Fibroblast of skin of right quadriceps (primary cell): ENCODE measurements around the gene DLEC1.
"Not testable (repeated sequence)": the region's sequence is repeated elsewhere in the genome, so short reads cannot be mapped to it uniquely, and the experiment has no call there.

Experiments used
- DNase-seq: peaks from one replicate; pipeline ENCODE4 v3.0.0-alpha.2; 2013

The DLEC1 gene

GRCh38 chr3:38018296-38019266 is 20.4 kb upstream of the DLEC1 start:
- DNase-seq = no peak

DNA sequence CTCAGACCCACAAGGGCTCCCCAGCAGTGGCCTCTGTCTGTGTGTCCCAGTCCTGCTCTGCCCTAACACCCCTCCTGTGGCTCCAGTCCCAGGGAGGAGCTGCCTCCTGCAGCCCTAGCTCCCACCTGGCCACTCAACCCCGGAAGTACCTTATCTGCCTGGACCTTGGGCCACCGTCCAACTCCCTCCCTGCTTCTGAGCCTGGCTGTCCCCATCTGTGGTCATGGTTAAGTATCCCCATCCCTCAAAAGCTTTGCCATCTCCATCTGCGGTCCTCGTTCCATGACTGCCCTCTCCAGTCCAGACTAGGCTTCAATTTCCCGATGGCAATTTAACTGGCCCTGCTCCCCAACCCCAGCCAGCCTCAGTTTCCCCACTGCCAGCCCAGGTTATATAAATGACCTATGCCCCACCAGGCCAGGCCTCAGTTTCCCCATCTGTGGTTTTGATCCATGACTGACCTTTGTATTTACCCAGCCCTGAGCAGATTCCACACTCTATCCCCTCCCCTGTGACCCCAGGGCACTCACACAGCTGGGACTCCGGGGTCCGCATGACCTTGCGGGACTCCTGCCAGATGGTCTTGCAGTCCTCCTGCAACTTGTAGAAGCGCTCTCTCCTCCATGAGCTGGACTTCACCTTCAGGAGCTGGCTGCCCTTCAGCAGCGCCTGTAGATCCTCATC is 19.2 kb upstream of the DLEC1 start:
- DNase-seq = no peak

DNA sequence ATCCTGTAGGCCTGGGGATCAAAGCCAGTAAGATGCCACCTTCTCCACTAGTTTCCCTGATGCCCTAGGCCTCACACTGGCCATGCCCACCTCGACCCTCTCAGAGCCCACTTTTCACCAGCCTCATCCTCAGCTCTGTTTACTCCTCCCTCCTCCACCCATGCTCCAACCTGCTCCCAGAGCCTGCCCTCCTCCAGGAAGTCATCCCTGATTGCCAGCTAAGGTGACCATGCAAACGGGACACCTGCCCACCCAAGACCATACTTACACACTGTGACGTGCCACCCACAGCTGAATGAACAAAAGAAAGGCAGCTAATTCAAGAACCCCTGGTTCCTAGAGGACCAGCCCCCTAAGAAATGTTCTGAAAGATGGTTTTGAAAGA is 18.7 kb upstream of the DLEC1 start:
- no peak for DNase-seq

DNA sequence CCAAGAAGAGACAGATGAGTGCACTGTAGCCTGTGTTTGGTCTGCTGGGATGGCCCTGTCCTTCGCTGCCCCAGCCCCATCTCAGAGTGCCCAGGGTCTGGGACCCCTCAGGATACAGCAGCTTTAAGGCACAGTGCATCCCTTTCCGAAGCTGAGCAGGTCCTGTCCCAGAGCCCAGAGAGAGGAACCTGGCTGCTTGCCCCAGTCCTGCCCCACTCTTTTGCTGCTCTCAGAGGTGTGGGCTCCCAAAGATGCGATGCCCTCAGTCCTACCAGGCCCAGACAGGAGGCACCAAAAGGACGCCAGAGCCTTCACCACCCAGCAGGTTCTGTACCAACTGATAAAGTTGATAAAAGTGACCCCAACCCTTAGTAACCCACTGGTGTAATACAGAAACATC is 17.8 kb upstream of the DLEC1 start:
- no peak for DNase-seq

DNA sequence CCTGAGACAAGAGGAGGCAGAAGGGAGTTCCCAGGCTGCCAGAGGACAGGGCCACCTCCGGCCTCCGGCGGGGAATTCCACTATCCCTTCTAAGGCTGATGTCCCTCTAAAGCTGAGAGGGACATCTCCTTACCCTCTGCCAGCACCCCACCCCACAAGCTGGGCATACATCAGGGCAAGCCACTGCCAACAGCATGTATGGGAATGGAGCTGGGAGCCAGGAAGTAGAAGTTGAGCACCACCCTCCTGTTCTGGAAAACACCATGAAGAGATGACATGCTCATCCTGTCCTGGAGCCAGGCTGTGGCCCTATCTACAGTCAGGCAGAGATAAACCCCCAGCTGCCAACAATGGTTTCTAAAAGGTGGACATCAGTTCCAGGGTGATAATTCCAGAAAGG is 16.7 kb upstream of the DLEC1 start:
- no peak for DNase-seq

GRCh38 chr3:38022896-38023709 is 15.9 kb upstream of the DLEC1 start:
- DNase-seq = no peak

- DNase-seq = no peak
These were observed 12.2 kb upstream of the DLEC1 start for GRCh38 chr3:38026856-38027255.

GRCh38 chr3:38027466-38028465 is 11.2 kb upstream of the DLEC1 start:
- DNase-seq = no peak

- no peak for DNase-seq
These were observed 10.2 kb upstream of the DLEC1 start for GRCh38 chr3:38028621-38029361.

DNA sequence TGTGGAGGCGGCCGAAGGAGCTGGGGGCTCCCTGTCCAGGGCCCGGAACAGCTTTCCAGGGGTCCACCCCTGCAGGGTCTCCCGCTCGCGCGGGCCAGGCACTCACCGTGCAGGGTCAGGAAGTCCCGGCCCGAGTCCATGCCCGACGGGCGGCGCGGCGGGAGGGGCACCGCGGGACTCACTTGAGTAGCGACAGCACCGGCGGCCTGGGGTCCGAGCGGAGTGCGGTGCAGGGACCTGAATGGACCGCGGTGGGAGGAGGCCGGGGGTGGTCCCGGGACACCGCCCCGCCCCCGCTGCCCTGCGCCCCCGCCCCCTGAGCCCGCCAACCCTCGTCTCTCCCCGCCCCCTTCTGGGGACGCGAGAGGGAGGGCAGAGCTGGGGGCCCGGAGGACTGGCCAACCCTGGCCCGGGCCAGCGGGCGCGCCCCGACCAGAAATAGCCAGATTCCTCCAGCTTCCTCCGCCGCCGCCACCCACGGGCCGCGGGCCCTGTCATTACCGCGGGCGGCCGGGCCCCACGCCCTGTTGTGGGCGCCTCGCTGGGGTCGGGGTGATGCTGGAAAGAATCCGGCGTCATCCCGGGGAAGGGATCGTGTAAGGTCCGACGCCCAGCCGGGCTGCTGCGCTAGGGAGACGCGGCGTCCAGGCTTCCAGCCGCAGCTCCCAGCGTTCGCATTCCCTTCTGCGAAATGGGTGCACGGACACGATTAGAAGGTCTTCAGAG is 9.4 kb upstream of the DLEC1 start, which contains the start of gene PLCD1:
Gene PLCD1, minus strand, starts transcription at position 243 of the 726 bp plus-strand sequence. Its CDS starts 103 bp downstream, at position 140.
- DNase-seq = peak; percentile 60

- DNase-seq = no peak
These were observed 8.6 kb upstream of the DLEC1 start for GRCh38 chr3:38030126-38031021.

GRCh38 chr3:38031022-38031994 is 7.7 kb upstream of the DLEC1 start:
- no peak for DNase-seq

- DNase-seq = no peak
These were observed 6.6 kb upstream of the DLEC1 start for GRCh38 chr3:38032328-38032865.

DNA sequence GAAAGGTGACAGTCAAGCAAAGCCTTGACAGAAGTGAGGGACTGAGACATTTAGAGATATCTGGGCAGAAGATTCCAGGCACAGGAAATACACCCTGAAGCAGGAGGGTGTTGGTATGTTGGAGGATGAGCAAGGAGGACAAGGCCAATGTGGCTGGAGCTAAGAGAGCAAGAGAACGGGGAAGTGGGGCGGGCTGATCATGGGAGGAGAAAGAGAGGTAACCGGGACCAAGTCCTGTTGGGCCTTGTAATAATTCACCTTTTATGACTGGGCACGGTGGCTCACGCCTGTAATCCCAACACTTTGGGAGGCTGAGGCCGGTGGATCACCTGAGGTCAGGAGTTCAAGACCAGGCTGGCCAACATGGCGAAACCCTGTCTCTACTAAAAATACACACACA is 5.4 kb upstream of the DLEC1 start:
- DNase-seq = not testable (repeated sequence)

GRCh38 chr3:38034335-38034734 is 4.7 kb upstream of the DLEC1 start:
- DNase-seq = not testable (repeated sequence)

- DNase-seq = no peak
These were observed 2.7 kb upstream of the DLEC1 start for GRCh38 chr3:38036286-38036685.

DNA sequence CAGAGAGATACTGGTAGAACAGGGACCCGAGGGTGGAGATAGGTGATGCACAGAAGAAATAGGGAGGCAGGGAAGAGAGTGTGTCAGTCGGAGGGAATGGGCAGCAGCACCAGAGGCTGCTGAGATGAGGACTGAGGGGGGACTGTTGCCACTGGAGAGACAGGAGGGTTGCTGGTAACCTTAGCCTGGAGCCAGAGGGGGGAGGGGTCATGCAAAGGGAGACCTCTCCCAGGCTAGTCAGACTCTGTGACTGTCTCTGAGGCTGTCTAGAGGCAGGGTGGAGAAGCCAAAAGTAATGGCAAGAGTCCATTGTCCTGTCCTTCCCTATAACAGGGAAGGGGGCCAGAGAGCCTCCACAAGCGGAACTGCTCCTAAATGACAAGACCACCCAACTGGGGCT is 2.1 kb upstream of the DLEC1 start:
- DNase-seq = no peak

GRCh38 chr3:38038447-38038911 is 529 bp upstream of the DLEC1 start:
- DNase-seq = no peak
